Prostate gland (tissue), 2 donors: ENCODE results near the gene SOX11. TPM values are rescaled to one million over a fixed set of nuclear protein-coding genes. Genes with fewer than 3 reads are reported as not detected.

ENCODE experiments used
- DNase-seq: peaks from one replicate; pipeline ENCODE4 v3.0.0-alpha.2; 2019; ENCODE audit warnings: low spot score
- H3K27ac ChIP-seq, 2 donors: fragments of 200-600 bp; sonication (generic); 2 replicates each; pipeline ENCODE4 v1.5.1; 2017 to 2019
- H3K27me3 ChIP-seq: fragments of 200-600 bp; sonication (generic); replicated peaks from 2 replicates; pipeline ENCODE4 v1.5.1; 2019; ENCODE audit not compliant: insufficient read depth
- H3K36me3 ChIP-seq, 2 donors: fragments of 200-600 bp; sonication (generic); 1 replicate in 1 of 2; 2 replicates in 1 of 2; pipeline versions ENCODE4 v1.5.1 to v1.8.1; 2017 to 2019
- H3K4me1 ChIP-seq: fragments of 200-600 bp; sonication (generic); replicated peaks from 2 replicates; pipeline ENCODE4 v1.5.1; 2019
- H3K4me3 ChIP-seq, 2 donors: fragments of 200-600 bp; sonication (generic); 2 replicates each; pipeline ENCODE4 v1.5.1; 2017 to 2019
- H3K9me3 ChIP-seq: fragments of 200-600 bp; sonication (generic); 2 replicates; pipeline ENCODE4 v1.5.1; 2017
- CTCF ChIP-seq, 4 experiments: fragments of 200-600 bp in 2 of 4; fragments of 450-650 bp in 2 of 4; sonication (generic) in 2 of 4; IDR thresholded peaks; 1 replicate in 3 of 4; 2 replicates in 1 of 4; pipeline ENCODE4 v1.5.1; 2016 to 2019; ENCODE audit warnings: antibody characterized with exemption in 4 of 4, mild to moderate bottlenecking in 2 of 4, moderate library complexity in 2 of 4
- POLR2A ChIP-seq: fragments of 450-650 bp; IDR thresholded peaks from one replicate; pipeline ENCODE4 v1.6.1; 2016; ENCODE audit warnings: antibody characterized with exemption, mild to moderate bottlenecking
- POLR2AphosphoS5 ChIP-seq: sonication (generic); formaldehyde crosslinking; IDR thresholded peaks from one replicate; pipeline ENCODE4 v1.6.1; 2017; ENCODE audit warnings: antibody characterized with exemption
- WGBS: methylation state at CpG from one replicate; pipeline ENCODE4 v1.1.5; 2018; 5-methylcytosine and 5-hydroxymethylcytosine counted together
- intact Hi-C: fragments of 100-400 bp; cut with DNase I; formaldehyde crosslinking; loops from one replicate; pipeline ENCODE4 v1.14.2; 2022
- total RNA-seq, 2 donors: library from RNA; depleted of rRNA; stranded (reverse); fragments of >200 nt; gene quantifications; one replicate each; pipeline ENCODE4 v1.1.0, GENCODE V29; 2016

The SOX11 gene
- total RNA-seq, 2 donors from 2014 or later: not detected

GRCh38 chr2:5699963-5700362 is 7.8 kb downstream of the SOX11 start:
- H3K9me3 ChIP-seq: no peaks in the 10 kb centered on the region
- peaks cover 6% of the 10 kb centered on the region for H3K4me1 ChIP-seq
- no peak overlapping the region for H3K4me3 ChIP-seq
- 92% methylated on average over 4 of the region's 4 CpGs for WGBS
- no peak overlapping the region for H3K27ac ChIP-seq
- peaks cover 20% of the 10 kb centered on the region for H3K27me3 ChIP-seq
- intact Hi-C loops: no loop called here
- TF ChIP-seq CTCF (IDR thresholded peaks at IDR 0.05) (no peak), POLR2A (no peak), POLR2AphosphoS5 (no peak)
- H3K36me3 ChIP-seq: no peaks in the 10 kb centered on the region
- no peak for DNase-seq

- Histone ChIP-seq H3K36me3 (no peaks in the 10 kb centered on the region), H3K4me3 (no peak overlapping the region), H3K27ac (no peak overlapping the region), H3K4me1 (peaks cover 6% of the 10 kb centered on the region), H3K9me3 (no peaks in the 10 kb centered on the region), H3K27me3 (peaks cover 16% of the 10 kb centered on the region)
- TF ChIP-seq POLR2AphosphoS5: no peak
- TF ChIP-seq CTCF (IDR thresholded peaks at IDR 0.05): no peak
- no peak for TF ChIP-seq POLR2A
- 93% methylated on average over 5 of the region's 5 CpGs for WGBS
- intact Hi-C loops: no loop called here
- DNase-seq: no peak
These were observed 8.4 kb downstream of the SOX11 start for GRCh38 chr2:5700551-5700950.

GRCh38 chr2:5701266-5701665 is 9.1 kb downstream of the SOX11 start:
- peaks cover 13% of the 10 kb centered on the region for H3K27me3 ChIP-seq

GRCh38 chr2:5703166-5703565 is 11.0 kb downstream of the SOX11 start:
- no peaks in the 10 kb centered on the region for H3K27me3 ChIP-seq
- H3K4me1 ChIP-seq: no peaks in the 10 kb centered on the region
- H3K36me3 ChIP-seq: no peaks in the 10 kb centered on the region
- no peak overlapping the region for H3K27ac ChIP-seq
- no peak overlapping the region for H3K4me3 ChIP-seq
- WGBS: 98% methylated on average over 2 of the region's 2 CpGs
- intact Hi-C loops: no loop called here
- DNase-seq: no peak
- H3K9me3 ChIP-seq: no peaks in the 10 kb centered on the region
- no peak for TF ChIP-seq POLR2A
- TF ChIP-seq POLR2AphosphoS5: no peak
- no peak for TF ChIP-seq CTCF (IDR thresholded peaks at IDR 0.05)

More at GRCh38 chr2:5701266-5701665, 9.1 kb downstream of the SOX11 start:
- H3K4me3 ChIP-seq: no peak overlapping the region
- TF ChIP-seq CTCF (IDR thresholded peaks at IDR 0.05) (no peak), POLR2A (no peak), POLR2AphosphoS5 (no peak)
- WGBS: 88% methylated on average over 3 of the region's 3 CpGs
- H3K27ac ChIP-seq: no peak overlapping the region
- H3K36me3 ChIP-seq: no peaks in the 10 kb centered on the region
- no peak for DNase-seq
- intact Hi-C loops: no loop called here
- no peaks in the 10 kb centered on the region for H3K9me3 ChIP-seq
- H3K4me1 ChIP-seq: peaks cover 6% of the 10 kb centered on the region

- no peaks in the 10 kb centered on the region for H3K9me3 ChIP-seq
- no peaks in the 10 kb centered on the region for H3K27me3 ChIP-seq
- no peaks in the 10 kb centered on the region for H3K36me3 ChIP-seq
- WGBS: 94% methylated on average over 4 of the region's 4 CpGs
- no peak overlapping the region for H3K4me3 ChIP-seq
- intact Hi-C loops: no loop called here
- no peaks in the 10 kb centered on the region for H3K4me1 ChIP-seq
- TF ChIP-seq POLR2AphosphoS5: no peak
- TF ChIP-seq CTCF (IDR thresholded peaks at IDR 0.05): no peak
- TF ChIP-seq POLR2A: no peak
- no peak overlapping the region for H3K27ac ChIP-seq
- DNase-seq: no peak
These were observed 13.3 kb downstream of the SOX11 start for GRCh38 chr2:5705490-5705889.
